Sigmoid colon (tissue), 4 donors: Measurements from ENCODE around the gene SAMM50.

ENCODE experiments used
- CTCF ChIP-seq, 4 experiments: fragments of 450-650 bp in 3 of 4; fragments of 200-600 bp in 1 of 4; IDR thresholded peaks; one replicate each; pipeline ENCODE4 v1.5.1; 2016 to 2019; ENCODE audit warnings: antibody characterized with exemption in 4 of 4, mild to moderate bottlenecking in 3 of 4, moderate library complexity in 2 of 4
- POLR2A ChIP-seq, 2 donors: fragments of 450-650 bp; IDR thresholded peaks; one replicate each; pipeline ENCODE4 v1.6.1; 2016; ENCODE audit warnings: antibody characterized with exemption in 2 of 2, mild to moderate bottlenecking in 2 of 2, moderate library complexity in 2 of 2
- POLR2AphosphoS5 ChIP-seq, 4 donors: sonication (generic); formaldehyde crosslinking; IDR thresholded peaks; one replicate each; pipeline ENCODE4 v1.6.1; 2017; ENCODE audit warnings: antibody characterized with exemption in 4 of 4

- TF ChIP-seq POLR2A (IDR thresholded peaks at IDR 0.05) (no peak), CTCF (IDR thresholded peaks at IDR 0.05) (no peak), POLR2AphosphoS5 (IDR thresholded peaks at IDR 0.05) (no peak)
These were observed 74.9 kb downstream of the SAMM50 start for GRCh38 chr22:44030051-44030701.
